Esophagus (tissue), 2 donors: Measurements from ENCODE around the gene CRAMP1. TPM values are rescaled to one million over a fixed set of nuclear protein-coding genes. Genes with fewer than 3 reads are reported as not detected.
"Not testable (repeated sequence)": the region's sequence is repeated elsewhere in the genome, so short reads cannot be mapped to it uniquely, and the experiment has no call there.

Source experiments
- H3K27ac ChIP-seq, 2 donors: one replicate each; pipeline ENCODE4 v1.5.1; 2013; ENCODE audit warnings: low read depth in 2 of 2, mild to moderate bottlenecking in 2 of 2, inconsistent platforms in 1 of 2, low read length in 1 of 2, moderate library complexity in 1 of 2
- H3K27me3 ChIP-seq, 2 donors: one replicate each; pipeline ENCODE4 v1.6.1; 2013; ENCODE audit warnings: low read length in 2 of 2, control low read depth in 1 of 2, mild to moderate bottlenecking in 1 of 2; ENCODE audit not compliant: insufficient read depth in 2 of 2, control insufficient read depth in 1 of 2
- H3K36me3 ChIP-seq, 2 donors: one replicate each; pipeline ENCODE4 v1.6.1; 2013; ENCODE audit warnings: low read length in 1 of 2; ENCODE audit not compliant: control insufficient read depth in 2 of 2, insufficient read depth in 2 of 2
- H3K4me1 ChIP-seq, 2 donors: one replicate each; pipeline ENCODE4 v1.6.1; 2013; ENCODE audit warnings: low read length in 1 of 2; ENCODE audit not compliant: control insufficient read depth in 2 of 2, insufficient read depth in 2 of 2
- H3K4me3 ChIP-seq, 2 donors: one replicate each; pipeline ENCODE4 v1.5.1; 2013; ENCODE audit warnings: low read length in 2 of 2, mild to moderate bottlenecking in 2 of 2, low read depth in 1 of 2, moderate library complexity in 1 of 2
- H3K9me3 ChIP-seq, 2 donors: one replicate each; pipeline ENCODE4 v1.6.1; 2013; ENCODE audit warnings: mild to moderate bottlenecking in 2 of 2, low read depth in 1 of 2, low read length in 1 of 2, moderate library complexity in 1 of 2; ENCODE audit not compliant: control insufficient read depth in 2 of 2, insufficient read depth in 1 of 2
- WGBS, 2 donors: extraction: QIAGEN DNeasy Blood & Tissue Kit; methylation state at CpG; one replicate each; pipeline ENCODE4 v1.1.7; 2013; 5-methylcytosine and 5-hydroxymethylcytosine counted together
- polyA plus RNA-seq, 2 donors: library from polyadenylated mRNA; stranded (reverse); fragments of 200-250 nt; gene quantifications; one replicate each; pipeline ENCODE4 v1.2.3, GENCODE V29; 2013
- donor health status: healthy with polysubstance abuse.
- donor health status: Bipolar disorder and iron deficiency.

The CRAMP1 gene
- polyA plus RNA-seq, 2 donors: 4.8 to 10.5 TPM

GRCh38 chr16:1579214-1579613, 32.9 kb upstream of the CRAMP1 start:
- 88 to 90% methylated on average over 5 of the region's 5 CpGs for WGBS, 2 donors
- H3K9me3 ChIP-seq: no peaks in the 10 kb centered on the region
- no peaks in the 10 kb centered on the region for H3K4me1 ChIP-seq
- H3K4me3 ChIP-seq: no peak overlapping the region
- peaks cover 0 to 7% of the 10 kb centered on the region in 2 donors for H3K36me3 ChIP-seq
- H3K27me3 ChIP-seq: no peaks in the 10 kb centered on the region
- no peak overlapping the region for H3K27ac ChIP-seq

- no peaks in the 10 kb centered on the region for H3K9me3 ChIP-seq
- 79 to 84% methylated on average over 12 of the region's 12 CpGs for WGBS, 2 donors
- H3K4me3 ChIP-seq: no peak overlapping the region
- no peaks in the 10 kb centered on the region for H3K27me3 ChIP-seq
- H3K27ac ChIP-seq: no peak overlapping the region
- peaks cover 0 to 12% of the 10 kb centered on the region in 2 donors for H3K36me3 ChIP-seq
- no peaks in the 10 kb centered on the region for H3K4me1 ChIP-seq
Measured at GRCh38 chr16:1580256-1580655, 31.9 kb upstream of the CRAMP1 start.

GRCh38 chr16:1580956-1581355, 31.2 kb upstream of the CRAMP1 start:
- Histone ChIP-seq H3K27ac (no peak overlapping the region), H3K4me1 (no peaks in the 10 kb centered on the region), H3K9me3 (no peaks in the 10 kb centered on the region), H3K27me3 (no peaks in the 10 kb centered on the region), H3K4me3 (no peak overlapping the region), H3K36me3 (peaks cover 0 to 12% of the 10 kb centered on the region in 2 donors)
- 91% methylated on average over 6 of the region's 6 CpGs for WGBS, 2 donors

GRCh38 chr16:1581804-1582203, 30.4 kb upstream of the CRAMP1 start:
- H3K4me1 ChIP-seq: no peaks in the 10 kb centered on the region
- no peaks in the 10 kb centered on the region for H3K9me3 ChIP-seq
- peaks cover 0 to 19% of the 10 kb centered on the region in 2 donors for H3K36me3 ChIP-seq
- no peak overlapping the region for H3K4me3 ChIP-seq
- no peaks in the 10 kb centered on the region for H3K27me3 ChIP-seq
- no peak overlapping the region for H3K27ac ChIP-seq
- WGBS, 2 donors: 86 to 90% methylated on average over 9 of the region's 9 CpGs

GRCh38 chr16:1583180-1583579, 29.0 kb upstream of the CRAMP1 start:
- WGBS, 2 donors: 86 to 87% methylated on average over 15 of the region's 15 CpGs

GRCh38 chr16:1584926-1585484, 27.2 kb upstream of the CRAMP1 start:
- Histone ChIP-seq H3K4me1 (no peaks in the 10 kb centered on the region), H3K27me3 (no peaks in the 10 kb centered on the region), H3K27ac (no peak overlapping the region), H3K9me3 (no peaks in the 10 kb centered on the region), H3K4me3 (no peak overlapping the region), H3K36me3 (peaks cover 0 to 28% of the 10 kb centered on the region in 2 donors)
- 78 to 79% methylated on average over 8 of the region's 8 CpGs for WGBS, 2 donors

More at GRCh38 chr16:1583180-1583579, 29.0 kb upstream of the CRAMP1 start:
- H3K9me3 ChIP-seq: no peaks in the 10 kb centered on the region
- peaks cover 0 to 23% of the 10 kb centered on the region in 2 donors for H3K36me3 ChIP-seq
- no peak overlapping the region for H3K27ac ChIP-seq
- no peak overlapping the region for H3K4me3 ChIP-seq
- no peaks in the 10 kb centered on the region for H3K4me1 ChIP-seq
- H3K27me3 ChIP-seq: no peaks in the 10 kb centered on the region

- WGBS, 2 donors: 86 to 90% methylated on average over 6 of the region's 6 CpGs
- Histone ChIP-seq H3K36me3 (peaks cover 2 to 19% of the 10 kb centered on the region in 2 donors), H3K27me3 (no peaks in the 10 kb centered on the region), H3K27ac (no peak overlapping the region), H3K4me1 (no peaks in the 10 kb centered on the region), H3K4me3 (no peak overlapping the region), H3K9me3 (no peaks in the 10 kb centered on the region)
Measured at GRCh38 chr16:1590366-1590765, 21.8 kb upstream of the CRAMP1 start.

- Histone ChIP-seq H3K27me3 (no peaks in the 10 kb centered on the region), H3K4me3 (no peak overlapping the region), H3K36me3 (peaks cover 2 to 17% of the 10 kb centered on the region in 2 donors), H3K4me1 (no peaks in the 10 kb centered on the region), H3K27ac (no peak overlapping the region), H3K9me3 (no peaks in the 10 kb centered on the region)
- WGBS, 2 donors: 92 to 94% methylated on average over 23 of the region's 23 CpGs
Measured at GRCh38 chr16:1590930-1591705, 21.0 kb upstream of the CRAMP1 start.

- Histone ChIP-seq H3K4me3 (no peak overlapping the region), H3K27ac (no peak overlapping the region), H3K4me1 (no peaks in the 10 kb centered on the region), H3K9me3 (no peaks in the 10 kb centered on the region), H3K36me3 (peaks cover 2 to 12% of the 10 kb centered on the region in 2 donors), H3K27me3 (no peaks in the 10 kb centered on the region)
- 83 to 87% methylated on average over 16 of the region's 16 CpGs for WGBS, 2 donors
Measured at GRCh38 chr16:1592446-1592845, 19.7 kb upstream of the CRAMP1 start.

GRCh38 chr16:1595511-1595910, 16.6 kb upstream of the CRAMP1 start:
- not testable (repeated sequence) for H3K27me3 ChIP-seq, H3K9me3 ChIP-seq, H3K27ac ChIP-seq, H3K4me3 ChIP-seq, H3K4me1 ChIP-seq, H3K36me3 ChIP-seq
- WGBS, 2 donors: 75 to 80% methylated on average over 5 of the region's 5 CpGs
